22Rv1 (cell line): ENCODE measurements around the gene STK40.

Source experiments
- CTCF ChIP-seq: fragments of 450-650 bp; IDR thresholded peaks from 2 replicates; pipeline ENCODE4 v1.5.1; 2017; ENCODE audit warnings: mild to moderate bottlenecking
- ZFX ChIP-seq: fragments of 450-650 bp; IDR thresholded peaks from 2 replicates; pipeline ENCODE4 v1.6.1; 2017; ENCODE audit warnings: antibody characterized with exemption, borderline replicate concordance

DNA sequence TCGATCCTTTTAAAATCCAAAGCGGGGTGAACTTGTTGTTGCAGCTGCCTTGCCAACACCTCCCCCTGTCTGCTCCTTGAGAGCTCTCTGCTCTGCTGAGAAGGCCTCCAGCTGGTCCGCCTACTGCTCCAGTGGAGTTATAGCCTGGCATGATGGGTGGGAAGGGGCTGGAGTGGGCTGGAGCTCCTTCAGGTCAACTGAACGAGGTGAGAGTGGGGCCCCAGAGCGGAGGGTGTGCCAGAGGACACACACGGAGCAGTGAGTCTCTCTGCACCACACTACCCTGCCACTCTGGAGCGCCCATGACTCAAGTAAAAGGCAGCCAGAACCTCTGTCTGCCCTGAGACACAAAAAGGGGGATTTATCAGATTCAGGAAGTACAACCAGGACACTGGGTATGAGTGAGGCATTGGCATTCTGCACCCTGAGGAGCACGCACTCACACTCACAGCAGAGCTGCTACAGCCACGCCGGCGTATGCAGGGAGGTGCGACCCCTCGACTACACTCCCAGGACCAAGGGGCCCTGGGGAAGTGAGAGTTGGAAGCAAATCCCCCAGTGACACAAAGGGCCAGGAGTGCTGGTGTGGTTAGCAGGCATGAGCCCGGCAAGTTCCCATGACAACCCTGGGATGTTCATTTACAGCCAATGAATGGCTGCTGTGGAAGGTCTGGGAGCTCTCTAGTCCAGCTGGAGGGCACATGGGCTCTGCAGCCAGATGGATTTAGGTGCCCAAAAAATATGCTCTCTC is 34.3 kb downstream of the STK40 start:
- no peak for TF ChIP-seq CTCF
- TF ChIP-seq ZFX: no peak
